Adrenal gland (tissue), 5 donors: ENCODE measurements around the gene GBF1.

Experiments
- CTCF ChIP-seq, 6 experiments: fragments of 450-650 bp in 4 of 6; fragments of 200-600 bp in 2 of 6; sonication (generic) in 1 of 6; IDR thresholded peaks; 1 replicate in 5 of 6; 2 replicates in 1 of 6; pipeline versions ENCODE4 v1.5.1 to v1.8.0; 2016 to 2021; ENCODE audit warnings: antibody characterized with exemption in 6 of 6, mild to moderate bottlenecking in 2 of 6, moderate library complexity in 1 of 6
- POLR2A ChIP-seq, 2 donors: fragments of 450-650 bp; IDR thresholded peaks; one replicate each; pipeline ENCODE4 v1.6.1; 2017; ENCODE audit warnings: antibody characterized with exemption in 2 of 2, mild to moderate bottlenecking in 2 of 2, moderate library complexity in 1 of 2
- donor health status: DM: no; HTN: no; CAD: no.

- TF ChIP-seq CTCF (IDR thresholded peaks at IDR 0.05) = no peak
- no peak for TF ChIP-seq POLR2A (IDR thresholded peaks at IDR 0.05)
These were observed 48.4 kb upstream of the GBF1 start for GRCh38 chr10:102196893-102197292.
